GM12865 (cell line): Measurements from ENCODE around the gene RELCH.

Experiments used
- DNase-seq: peaks from one replicate; pipeline ENCODE4 v3.0.0; 2010; ENCODE audit warnings: low read depth
- H3K4me3 ChIP-seq: 2 replicates; pipeline ENCODE4 v1.5.1; 2011; ENCODE audit warnings: mild to moderate bottlenecking, low read depth, low read length, control low read depth
- CTCF ChIP-seq: IDR thresholded peaks from 2 replicates; pipeline ENCODE4 v1.5.1; 2011; ENCODE audit warnings: low read length, control low read depth, low read depth, inconsistent platforms; ENCODE audit not compliant: insufficient read depth; ENCODE audit errors: missing control alignments

The RELCH gene

GRCh38 chr18:62175521-62175920, 11.5 kb upstream of the RELCH start:
- TF ChIP-seq CTCF, result no peak
- H3K4me3 ChIP-seq, result no peak overlapping the region
- no peak for DNase-seq

- DNase-seq, result no peak
- TF ChIP-seq CTCF, result no peak
- H3K4me3 ChIP-seq, result no peak overlapping the region
Observed at GRCh38 chr18:62177271-62177670, 9.8 kb upstream of the RELCH start.

DNA sequence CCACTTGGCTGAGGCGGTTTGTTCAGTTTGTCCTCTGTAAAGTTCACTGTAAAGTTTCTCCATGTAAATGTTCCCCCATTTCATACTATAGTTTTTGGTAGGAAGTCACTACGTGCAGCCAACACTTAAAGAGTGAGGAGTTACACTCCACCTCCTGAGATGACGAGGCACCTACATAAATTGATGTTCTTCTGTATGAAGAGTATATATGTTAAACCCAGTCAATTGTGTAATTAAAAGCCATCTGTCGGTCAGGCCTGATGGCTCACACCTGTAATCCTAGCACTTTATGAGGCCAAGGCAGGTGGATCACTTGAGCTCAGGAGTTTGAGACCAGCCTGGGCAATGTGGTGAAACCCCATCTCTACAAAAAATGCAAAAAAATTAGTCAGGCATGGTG, 7.8 kb upstream of the RELCH start:
- H3K4me3 ChIP-seq, result no peak overlapping the region
- no peak for TF ChIP-seq CTCF
- no peak for DNase-seq

DNA sequence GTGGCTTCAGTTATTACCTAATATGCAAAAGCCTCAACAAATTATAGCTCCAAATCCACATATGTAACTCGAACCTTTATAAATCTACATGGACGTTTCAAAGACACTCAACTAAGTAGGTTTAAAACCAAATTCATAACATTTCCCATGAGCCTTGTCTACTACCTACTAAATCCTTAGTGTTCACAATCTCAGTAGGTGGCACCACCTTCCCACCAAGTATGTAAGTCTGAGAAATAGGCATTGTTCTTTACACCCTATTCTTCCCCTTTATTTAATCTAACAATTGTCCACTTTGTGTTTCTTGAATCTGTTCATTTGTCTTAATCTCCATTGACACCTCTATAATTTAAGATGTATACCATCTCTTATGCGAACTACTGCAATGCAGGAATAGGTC, 4.8 kb upstream of the RELCH start:
- DNase-seq, result no peak
- TF ChIP-seq CTCF, result no peak
- H3K4me3 ChIP-seq, result no peak overlapping the region

GRCh38 chr18:62183578-62184195, 3.4 kb upstream of the RELCH start:
- TF ChIP-seq CTCF, result peak; percentile 94
- no peak overlapping the region for H3K4me3 ChIP-seq
- peak; percentile 71 for DNase-seq

DNA sequence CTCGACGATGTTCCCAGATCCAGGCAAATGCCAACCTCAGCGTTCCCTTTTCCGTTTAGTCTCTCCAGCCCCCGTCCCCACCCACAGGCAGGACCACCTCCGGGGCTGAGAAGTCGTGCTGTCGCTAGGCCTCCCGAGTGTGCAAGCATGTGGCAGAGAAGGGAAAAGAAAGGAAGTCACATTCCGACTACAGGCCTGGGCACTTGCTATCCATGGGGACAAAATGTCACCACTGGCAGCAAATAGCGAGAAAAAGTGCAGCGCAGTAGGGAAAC, 619 bp upstream of the RELCH start:
- peak overlapping the region; percentile 88 for H3K4me3 ChIP-seq
- no peak for DNase-seq
- TF ChIP-seq CTCF, result no peak
